Activated B cell treated with CpG ODN at 0.5 μM for 24 hours (primary cell): ENCODE results near the gene GTF2A1. TPM values are rescaled to one million over a fixed set of nuclear protein-coding genes. Genes with fewer than 3 reads are reported as not detected.
"Not testable (repeated sequence)": the region's sequence is repeated elsewhere in the genome, so short reads cannot be mapped to it uniquely, and the experiment has no call there.

ENCODE experiments used
- ATAC-seq: fragments of 200-7000 bp; cut with Tn5 transposase; one replicate; pipeline ENCODE4 v1.10.0; 2021; ENCODE audit warnings: low read depth, mild to moderate bottlenecking, moderate library complexity
- CTCF ChIA-PET: fragments of 350-600 bp; sonication (Branson Sonifier 250); formaldehyde crosslinking; loops from one replicate; lab custom pipeline; 2021; ENCODE audit warnings: antibody characterized with exemption; lab: Charles Lee
- POLR2A ChIA-PET: fragments of 350-600 bp; sonication (Branson Sonifier 250); formaldehyde crosslinking; loops from one replicate; lab custom pipeline; 2021; ENCODE audit warnings: antibody characterized with exemption; lab: Charles Lee
- DNase-seq: peaks from one replicate; pipeline ENCODE4 v3.0.0; 2022
- H3K27ac Mint-ChIP-seq: one replicate; pipeline ENCODE4 v1.8.0; 2020; ENCODE audit warnings: mixed read lengths
- H3K27me3 Mint-ChIP-seq: one replicate; pipeline ENCODE4 v1.8.0; 2021; ENCODE audit warnings: mixed read lengths
- H3K36me3 Mint-ChIP-seq: one replicate; pipeline ENCODE4 v1.8.0; 2021; ENCODE audit warnings: low read depth, mixed read lengths
- H3K4me1 Mint-ChIP-seq: one replicate; pipeline ENCODE4 v1.8.0; 2021; ENCODE audit warnings: mixed read lengths
- H3K4me3 Mint-ChIP-seq: one replicate; pipeline ENCODE4 v1.8.0; 2020; ENCODE audit warnings: mild to moderate bottlenecking, mixed read lengths
- H3K9me3 Mint-ChIP-seq: one replicate; pipeline ENCODE4 v1.8.0; 2020; ENCODE audit warnings: mixed read lengths
- CTCF ChIP-seq: fragments of 200-600 bp; IDR thresholded peaks from one replicate; pipeline ENCODE4 v1.8.0; 2022; ENCODE audit warnings: antibody characterized with exemption, mild to moderate bottlenecking
- intact Hi-C: fragments of 100-400 bp; cut with micrococcal nuclease; formaldehyde crosslinking; loops from one replicate; pipeline ENCODE4 v1.15.1; 2024
- total RNA-seq: library from RNA; stranded (reverse); gene quantifications from 2 replicates; pipeline ENCODE4 v1.2.3, GENCODE V29; 2022

GTF2A1 gene
- total RNA-seq, 1 donor from 2014 or later: 38.5 TPM

GRCh38 chr14:81243499-81243898 is 22.7 kb upstream of the GTF2A1 start:
- Mint-ChIP-seq H3K9me3 (peaks cover 12% of the 10 kb centered on the region), H3K27ac (no peak overlapping the region), H3K4me1 (no peaks in the 10 kb centered on the region), H3K36me3 (peaks cover 4% of the 10 kb centered on the region), H3K27me3 (peaks cover 11% of the 10 kb centered on the region), H3K4me3 (no peak overlapping the region)
- CTCF ChIA-PET: no interaction called here
- ATAC-seq: no peak
- DNase-seq: no peak
- TF ChIP-seq CTCF: no peak
- POLR2A ChIA-PET: no interaction called here
- intact Hi-C loops: no loop called here

GRCh38 chr14:81236849-81237248 is 16.1 kb upstream of the GTF2A1 start:
- intact Hi-C loops, POLR2A ChIA-PET, H3K9me3 Mint-ChIP-seq, H3K36me3 Mint-ChIP-seq, CTCF ChIA-PET, ATAC-seq, H3K4me1 Mint-ChIP-seq, H3K4me3 Mint-ChIP-seq, H3K27ac Mint-ChIP-seq, H3K27me3 Mint-ChIP-seq, DNase-seq: not testable (repeated sequence)

- peaks cover 6% of the 10 kb centered on the region for H3K9me3 Mint-ChIP-seq
- no peak for TF ChIP-seq CTCF
- intact Hi-C loops: no loop called here
- H3K36me3 Mint-ChIP-seq: no peaks in the 10 kb centered on the region
- DNase-seq: no peak
- peaks cover 3% of the 10 kb centered on the region for H3K4me1 Mint-ChIP-seq
- H3K27ac Mint-ChIP-seq: no peak overlapping the region
- no peak for ATAC-seq
- H3K27me3 Mint-ChIP-seq: peaks cover 2% of the 10 kb centered on the region
- ChIA-PET POLR2A (no interaction called here), CTCF (no interaction called here)
- H3K4me3 Mint-ChIP-seq: no peak overlapping the region
These were observed 15.4 kb upstream of the GTF2A1 start for GRCh38 chr14:81236138-81236537.

GRCh38 chr14:81235096-81235495 is 14.3 kb upstream of the GTF2A1 start:
- H3K27me3 Mint-ChIP-seq: peaks cover 2% of the 10 kb centered on the region
- H3K36me3 Mint-ChIP-seq: no peaks in the 10 kb centered on the region
- DNase-seq (no peak), ATAC-seq (no peak)
- peaks cover 3% of the 10 kb centered on the region for H3K4me1 Mint-ChIP-seq
- CTCF ChIA-PET: no interaction called here
- no peak for TF ChIP-seq CTCF
- peaks cover 6% of the 10 kb centered on the region for H3K9me3 Mint-ChIP-seq
- POLR2A ChIA-PET: interaction anchor here (0.6 kb wide), 1 partner anchor 14 kb away, joined by 3 read pairs; no protein-coding TSS in a partner anchor
- no peak overlapping the region for H3K4me3 Mint-ChIP-seq
- intact Hi-C loops: no loop called here
- H3K27ac Mint-ChIP-seq: no peak overlapping the region

- H3K27ac Mint-ChIP-seq: no peak overlapping the region
- TF ChIP-seq CTCF: no peak
- peaks cover 6% of the 10 kb centered on the region for H3K9me3 Mint-ChIP-seq
- no peak for DNase-seq
- ATAC-seq: no peak
- ChIA-PET CTCF (no interaction called here), POLR2A (interaction anchor here (0.9 kb wide), 1 partner anchor 13 kb away, joined by 11 read pairs; the partner anchor contains the start of gene GTF2A1)
- no peak overlapping the region for H3K4me3 Mint-ChIP-seq
- intact Hi-C loops: no loop called here
- no peaks in the 10 kb centered on the region for H3K27me3 Mint-ChIP-seq
- no peaks in the 10 kb centered on the region for H3K36me3 Mint-ChIP-seq
- H3K4me1 Mint-ChIP-seq: peaks cover 3% of the 10 kb centered on the region
These were observed 13.5 kb upstream of the GTF2A1 start for GRCh38 chr14:81234278-81234677.

- POLR2A ChIA-PET: interaction anchor here (0.9 kb wide), 1 partner anchor 13 kb away, joined by 11 read pairs; the partner anchor contains the start of gene GTF2A1
- CTCF ChIA-PET: no interaction called here
- Mint-ChIP-seq H3K4me1 (peaks cover 3% of the 10 kb centered on the region), H3K4me3 (no peak overlapping the region), H3K27me3 (no peaks in the 10 kb centered on the region), H3K36me3 (no peaks in the 10 kb centered on the region), H3K9me3 (peaks cover 6% of the 10 kb centered on the region), H3K27ac (no peak overlapping the region)
- ATAC-seq: no peak
- DNase-seq: no peak
- no peak for TF ChIP-seq CTCF
- intact Hi-C loops: no loop called here
These were observed 12.9 kb upstream of the GTF2A1 start for GRCh38 chr14:81233615-81234014.
